Nephron progenitor cell (in vitro differentiated cells): Measurements from ENCODE around the gene NPAS2.

ENCODE experiments used
- DNase-seq: peaks from one replicate; pipeline ENCODE4 v3.0.0; 2021
- H3K27ac Mint-ChIP-seq: 2 replicates; pipeline ENCODE4 v1.8.0; 2021; ENCODE audit warnings: mild to moderate bottlenecking, moderate library complexity, mixed read lengths
- H3K27me3 Mint-ChIP-seq: 2 replicates; pipeline ENCODE4 v1.8.0; 2021; ENCODE audit warnings: mild to moderate bottlenecking, low read depth, mixed read lengths; ENCODE audit not compliant: poor library complexity
- H3K36me3 Mint-ChIP-seq: 2 replicates; pipeline ENCODE4 v1.8.0; 2021; ENCODE audit warnings: low read depth, mixed read lengths
- H3K4me1 Mint-ChIP-seq: 2 replicates; pipeline ENCODE4 v1.8.0; 2021; ENCODE audit warnings: mixed read lengths
- H3K4me3 Mint-ChIP-seq: 2 replicates; pipeline ENCODE4 v1.8.0; 2021; ENCODE audit warnings: mild to moderate bottlenecking, moderate library complexity, mixed read lengths
- H3K9me3 Mint-ChIP-seq: 2 replicates; pipeline ENCODE4 v1.8.0; 2021; ENCODE audit warnings: mild to moderate bottlenecking, moderate library complexity, mixed read lengths
- TF ChIP-seq, protein P1 (sequence below): fragments of 200-600 bp; sonication (generic); IDR thresholded peaks from 2 replicates; pipeline ENCODE4 v1.5.0; 2021; ENCODE audit warnings: antibody characterized with exemption

Gene NPAS2

DNA sequence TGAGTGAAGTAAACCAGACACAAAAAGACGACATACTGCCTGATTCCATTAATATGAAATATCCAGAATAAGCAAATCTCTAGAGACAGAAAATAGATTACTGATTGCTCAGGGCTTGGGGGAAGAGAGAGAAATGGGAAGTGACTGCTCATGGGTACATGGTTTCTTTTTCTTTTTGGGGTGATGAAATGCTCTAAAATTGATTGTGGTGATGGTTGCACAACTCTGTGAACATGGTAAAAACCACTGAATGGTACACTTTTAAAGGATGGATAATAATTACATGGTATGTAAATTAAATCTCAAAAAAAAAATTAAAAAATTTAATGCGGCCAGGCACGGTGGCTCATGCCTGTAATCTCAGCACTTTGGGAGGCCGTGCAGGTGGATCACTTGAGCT is 221.5 kb downstream of the NPAS2 start:
- H3K4me3 Mint-ChIP-seq, result no peak overlapping the region
- no peak for DNase-seq
- H3K27me3 Mint-ChIP-seq, result peaks cover 6% of the 10 kb centered on the region
- H3K4me1 Mint-ChIP-seq, result peaks cover 31% of the 10 kb centered on the region
- H3K36me3 Mint-ChIP-seq, result peaks cover 24% of the 10 kb centered on the region
- no peak overlapping the region for H3K27ac Mint-ChIP-seq
- H3K9me3 Mint-ChIP-seq, result no peaks in the 10 kb centered on the region
- TF ChIP-seq, protein P1, sequence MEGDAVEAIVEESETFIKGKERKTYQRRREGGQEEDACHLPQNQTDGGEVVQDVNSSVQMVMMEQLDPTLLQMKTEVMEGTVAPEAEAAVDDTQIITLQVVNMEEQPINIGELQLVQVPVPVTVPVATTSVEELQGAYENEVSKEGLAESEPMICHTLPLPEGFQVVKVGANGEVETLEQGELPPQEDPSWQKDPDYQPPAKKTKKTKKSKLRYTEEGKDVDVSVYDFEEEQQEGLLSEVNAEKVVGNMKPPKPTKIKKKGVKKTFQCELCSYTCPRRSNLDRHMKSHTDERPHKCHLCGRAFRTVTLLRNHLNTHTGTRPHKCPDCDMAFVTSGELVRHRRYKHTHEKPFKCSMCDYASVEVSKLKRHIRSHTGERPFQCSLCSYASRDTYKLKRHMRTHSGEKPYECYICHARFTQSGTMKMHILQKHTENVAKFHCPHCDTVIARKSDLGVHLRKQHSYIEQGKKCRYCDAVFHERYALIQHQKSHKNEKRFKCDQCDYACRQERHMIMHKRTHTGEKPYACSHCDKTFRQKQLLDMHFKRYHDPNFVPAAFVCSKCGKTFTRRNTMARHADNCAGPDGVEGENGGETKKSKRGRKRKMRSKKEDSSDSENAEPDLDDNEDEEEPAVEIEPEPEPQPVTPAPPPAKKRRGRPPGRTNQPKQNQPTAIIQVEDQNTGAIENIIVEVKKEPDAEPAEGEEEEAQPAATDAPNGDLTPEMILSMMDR, result no peak

DNA sequence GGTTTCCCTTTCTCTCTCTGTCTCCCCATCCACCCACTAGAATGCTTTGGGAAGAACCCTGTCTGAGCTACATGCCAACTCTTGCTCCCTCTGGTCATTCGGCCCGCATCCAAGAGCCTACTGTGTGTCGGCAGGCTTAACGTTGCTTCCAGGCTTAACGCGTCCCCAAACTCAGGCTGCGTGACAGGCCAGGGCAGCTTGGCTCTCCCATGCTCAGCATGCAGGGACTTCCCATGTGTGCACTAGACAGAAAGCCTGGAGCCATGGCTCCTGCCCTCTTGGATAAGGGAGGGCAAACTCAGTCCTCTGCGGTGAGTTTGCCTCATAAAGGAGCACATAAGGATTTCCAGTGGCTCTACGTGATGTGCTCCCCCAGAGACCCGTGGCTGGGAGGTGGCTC is 225.4 kb downstream of the NPAS2 start:
- H3K27me3 Mint-ChIP-seq, result peaks cover 9% of the 10 kb centered on the region
- H3K4me1 Mint-ChIP-seq, result peaks cover 25% of the 10 kb centered on the region
- TF ChIP-seq, protein P1, result no peak
- H3K4me3 Mint-ChIP-seq, result no peak overlapping the region
- H3K9me3 Mint-ChIP-seq, result peaks cover 4% of the 10 kb centered on the region
- DNase-seq, result no peak
- H3K36me3 Mint-ChIP-seq, result peaks cover 22% of the 10 kb centered on the region
- no peak overlapping the region for H3K27ac Mint-ChIP-seq
